Lower lobe of right lung (tissue), 2 donors: Measurements from ENCODE around the gene NELFA. TPM values are rescaled to one million over a fixed set of nuclear protein-coding genes. Genes with fewer than 3 reads are reported as not detected.

Experiments
- ATAC-seq, 2 donors: fragments of 200-7000 bp; cut with Tn5 transposase; one replicate each; pipeline ENCODE4 v1.9.1; 2020 to 2022; ENCODE audit warnings: mild to moderate bottlenecking in 2 of 2, moderate library complexity in 2 of 2
- DNase-seq: peaks from one replicate; pipeline ENCODE4 v3.0.0-alpha.2; 2020
- H3K27ac ChIP-seq: fragments of 200-600 bp; one replicate; pipeline ENCODE4 v1.8.0; 2022
- H3K27me3 ChIP-seq: fragments of 200-600 bp; one replicate; pipeline ENCODE4 v1.8.0; 2022; ENCODE audit warnings: low read depth
- H3K36me3 ChIP-seq: fragments of 200-600 bp; one replicate; pipeline ENCODE4 v1.8.0; 2022; ENCODE audit warnings: mild to moderate bottlenecking
- H3K4me1 ChIP-seq: fragments of 200-600 bp; one replicate; pipeline ENCODE4 v1.8.0; 2022
- H3K4me3 ChIP-seq: fragments of 200-600 bp; one replicate; pipeline ENCODE4 v1.8.0; 2022; ENCODE audit warnings: mild to moderate bottlenecking
- H3K9me3 ChIP-seq: fragments of 200-600 bp; one replicate; pipeline ENCODE4 v1.8.0; 2022
- intact Hi-C: fragments of 100-400 bp; cut with DNase I; formaldehyde crosslinking; loops from one replicate; pipeline ENCODE4 v1.11.0; 2022
- total RNA-seq: library from RNA; stranded (reverse); fragmentation: NEBNext Ultra II Directional; extraction: Animal tissue kit (Norgen Biotek cat#: 25700); gene quantifications from one replicate; pipeline ENCODE4 v1.2.1, GENCODE V29; 2021
- TF ChIP-seq, protein P1 (sequence below): fragments of 200-600 bp; IDR thresholded peaks from one replicate; pipeline ENCODE4 v1.8.0; 2022; ENCODE audit warnings: antibody characterized with exemption, mild to moderate bottlenecking
- donor health status: DM: no; HTN: yes; CAD: no; lungs with severe emphysema.

NELFA gene
- total RNA-seq, 1 donor from 2014 or later, result 22.6 TPM

DNA sequence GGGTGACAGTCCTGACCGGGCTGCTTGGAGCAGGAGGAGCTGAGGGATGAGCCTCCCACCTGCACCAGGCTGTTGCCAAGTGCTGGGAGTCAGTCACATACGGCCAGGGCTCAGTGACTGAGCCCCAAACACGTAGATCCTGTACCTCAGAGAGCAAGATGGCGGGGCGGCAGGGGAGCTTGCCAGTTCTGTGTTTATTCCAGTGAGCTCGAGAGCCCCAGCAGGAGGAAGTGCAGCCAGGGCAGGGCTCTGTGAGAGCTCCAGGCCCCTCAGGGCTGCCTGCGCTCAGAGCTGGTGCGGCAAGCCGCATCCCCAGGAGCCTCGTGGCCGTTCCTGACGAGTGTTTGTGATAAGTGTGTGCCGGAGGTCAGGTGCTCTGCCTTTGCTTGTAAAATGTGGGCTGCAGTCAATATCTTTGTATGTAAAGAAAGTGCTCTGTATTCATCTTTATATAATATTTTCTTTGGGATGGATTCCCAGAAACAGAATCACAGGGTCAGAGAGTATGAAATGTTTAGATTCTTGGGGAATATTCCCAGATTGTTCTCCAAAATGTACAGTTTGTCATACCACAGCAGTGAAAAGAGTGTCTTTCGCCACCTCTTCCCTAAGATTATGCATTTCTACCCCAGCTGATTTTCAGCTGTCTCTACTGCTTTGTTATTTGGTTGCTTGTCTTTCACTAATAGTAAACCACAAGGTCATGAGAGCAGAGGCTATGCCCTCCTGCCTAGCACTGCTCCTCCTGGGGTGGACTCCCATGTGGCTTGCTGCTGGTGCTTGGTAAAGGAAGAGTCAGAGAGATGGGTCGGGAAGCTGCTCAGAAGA lies 50.3 kb downstream of the NELFA start:
- no peaks in the 10 kb centered on the region for H3K4me1 ChIP-seq
- no peak overlapping the region for H3K4me3 ChIP-seq
- DNase-seq (peak; percentile 69), ATAC-seq (peak; percentile 73 to 84)
- TF ChIP-seq, protein P1, sequence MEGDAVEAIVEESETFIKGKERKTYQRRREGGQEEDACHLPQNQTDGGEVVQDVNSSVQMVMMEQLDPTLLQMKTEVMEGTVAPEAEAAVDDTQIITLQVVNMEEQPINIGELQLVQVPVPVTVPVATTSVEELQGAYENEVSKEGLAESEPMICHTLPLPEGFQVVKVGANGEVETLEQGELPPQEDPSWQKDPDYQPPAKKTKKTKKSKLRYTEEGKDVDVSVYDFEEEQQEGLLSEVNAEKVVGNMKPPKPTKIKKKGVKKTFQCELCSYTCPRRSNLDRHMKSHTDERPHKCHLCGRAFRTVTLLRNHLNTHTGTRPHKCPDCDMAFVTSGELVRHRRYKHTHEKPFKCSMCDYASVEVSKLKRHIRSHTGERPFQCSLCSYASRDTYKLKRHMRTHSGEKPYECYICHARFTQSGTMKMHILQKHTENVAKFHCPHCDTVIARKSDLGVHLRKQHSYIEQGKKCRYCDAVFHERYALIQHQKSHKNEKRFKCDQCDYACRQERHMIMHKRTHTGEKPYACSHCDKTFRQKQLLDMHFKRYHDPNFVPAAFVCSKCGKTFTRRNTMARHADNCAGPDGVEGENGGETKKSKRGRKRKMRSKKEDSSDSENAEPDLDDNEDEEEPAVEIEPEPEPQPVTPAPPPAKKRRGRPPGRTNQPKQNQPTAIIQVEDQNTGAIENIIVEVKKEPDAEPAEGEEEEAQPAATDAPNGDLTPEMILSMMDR, result no peak
- H3K9me3 ChIP-seq, result no peaks in the 10 kb centered on the region
- H3K27me3 ChIP-seq, result no peaks in the 10 kb centered on the region
- intact Hi-C loops, result no loop called here
- H3K36me3 ChIP-seq, result peaks cover 85% of the 10 kb centered on the region
- H3K27ac ChIP-seq, result no peak overlapping the region

GRCh38 chr4:1956631-1957030 lies 52.1 kb downstream of the NELFA start:
- H3K27me3 ChIP-seq, result no peaks in the 10 kb centered on the region
- no peak overlapping the region for H3K27ac ChIP-seq
- H3K36me3 ChIP-seq, result peaks cover 86% of the 10 kb centered on the region
- intact Hi-C loops, result no loop called here
- TF ChIP-seq, protein P1, result no peak
- ATAC-seq (no peak), DNase-seq (no peak)
- no peaks in the 10 kb centered on the region for H3K9me3 ChIP-seq
- no peaks in the 10 kb centered on the region for H3K4me1 ChIP-seq
- H3K4me3 ChIP-seq, result no peak overlapping the region

- TF ChIP-seq, protein P1, result no peak
- Histone ChIP-seq H3K4me3 (no peak overlapping the region), H3K36me3 (peaks cover 55% of the 10 kb centered on the region), H3K4me1 (no peaks in the 10 kb centered on the region), H3K9me3 (no peaks in the 10 kb centered on the region), H3K27me3 (no peaks in the 10 kb centered on the region), H3K27ac (no peak overlapping the region)
- DNase-seq (no peak), ATAC-seq (no peak)
- intact Hi-C loops, result no loop called here
These were observed 55.4 kb downstream of the NELFA start for GRCh38 chr4:1953335-1953734.

GRCh38 chr4:1952719-1953118 lies 56.1 kb downstream of the NELFA start:
- Histone ChIP-seq H3K27me3 (no peaks in the 10 kb centered on the region), H3K27ac (no peak overlapping the region), H3K9me3 (no peaks in the 10 kb centered on the region), H3K4me1 (no peaks in the 10 kb centered on the region), H3K4me3 (no peak overlapping the region), H3K36me3 (peaks cover 50% of the 10 kb centered on the region)
- DNase-seq (no peak), ATAC-seq (no peak)
- intact Hi-C loops, result no loop called here
- TF ChIP-seq, protein P1, result no peak

DNA sequence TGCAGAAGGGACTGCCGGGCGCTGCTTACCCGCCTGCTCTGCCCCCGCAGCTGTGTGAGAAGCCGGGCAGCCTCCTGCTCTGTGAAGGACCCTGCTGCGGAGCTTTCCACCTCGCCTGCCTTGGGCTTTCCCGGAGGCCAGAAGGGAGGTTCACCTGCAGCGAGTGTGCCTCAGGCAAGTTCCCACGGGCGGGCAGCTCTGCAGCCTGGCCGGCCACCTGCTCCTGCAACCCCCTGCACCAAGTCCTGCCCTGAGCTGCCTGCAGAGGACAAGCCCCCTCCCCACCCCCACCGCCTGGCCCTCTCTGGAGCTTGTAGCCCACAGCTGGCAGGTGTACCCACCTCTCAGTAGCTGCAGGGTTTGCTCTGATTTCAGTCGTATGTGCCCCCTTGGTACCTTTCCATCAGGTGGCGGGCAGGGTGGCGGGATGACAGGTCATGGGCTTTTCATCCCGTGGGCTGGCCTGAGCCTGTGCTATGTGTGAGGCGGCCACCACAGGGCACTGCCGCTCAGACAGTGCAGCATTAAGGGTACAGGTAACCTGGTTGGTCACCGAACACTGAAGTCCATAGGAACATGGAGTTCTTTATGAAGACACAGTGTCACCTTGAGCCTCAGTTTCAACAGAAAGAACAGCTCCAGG lies 56.6 kb downstream of the NELFA start:
- no peaks in the 10 kb centered on the region for H3K27me3 ChIP-seq
- intact Hi-C loops, result no loop called here
- ATAC-seq, result no peak
- H3K36me3 ChIP-seq, result peaks cover 52% of the 10 kb centered on the region
- no peaks in the 10 kb centered on the region for H3K9me3 ChIP-seq
- no peak overlapping the region for H3K4me3 ChIP-seq
- H3K27ac ChIP-seq, result no peak overlapping the region
- DNase-seq, result no peak
- H3K4me1 ChIP-seq, result no peaks in the 10 kb centered on the region
- TF ChIP-seq, protein P1, result no peak
